ENCODE measurements around the gene ACE2. TPM values are rescaled to one million over a fixed set of nuclear protein-coding genes. Genes with fewer than 3 reads are reported as not detected.

ACE2 gene
- polyA plus RNA-seq, 1 donor (not counting 4 experiments of a cell fraction or from before 2014, with no cell fraction given) = 0.51 TPM

DNA sequence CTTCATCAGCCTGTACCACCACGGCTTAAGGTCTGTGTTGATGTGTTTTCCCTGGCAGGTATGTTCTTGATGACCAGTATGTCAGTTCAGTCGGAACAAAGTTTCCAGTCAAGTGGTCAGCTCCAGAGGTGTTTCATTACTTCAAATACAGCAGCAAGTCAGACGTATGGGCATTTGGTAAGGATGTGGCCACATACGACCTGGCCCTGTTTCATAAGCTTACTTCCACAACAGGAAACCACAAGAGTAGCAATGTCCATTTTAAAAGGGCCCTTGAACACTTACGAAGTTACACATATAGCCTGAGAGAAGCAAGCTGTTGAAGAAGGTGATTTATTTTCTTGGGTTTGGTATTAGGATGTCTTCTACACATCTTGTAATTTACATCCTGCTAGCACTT is 54.0 kb downstream of the ACE2 start:
- H3K4me2 ChIP-seq (ENCODE audit: control insufficient read depth, extremely low read depth, insufficient read depth, low read depth, low read length) = no peak overlapping the region
- H3K9ac ChIP-seq (ENCODE audit: control insufficient read depth, extremely low read depth, insufficient read depth, low read length) = no peak overlapping the region
- no peaks in the 10 kb centered on the region for H3K79me2 ChIP-seq (ENCODE audit: control insufficient read depth, insufficient read depth, low read length)
- H2AFZ ChIP-seq (ENCODE audit: control insufficient read depth, low read length) = no peak overlapping the region
- DNase-seq (ENCODE audit: low read depth, low spot score) (no peak), FAIRE-seq (no peak)
- H3K27ac ChIP-seq (ENCODE audit: control insufficient read depth, insufficient read depth, low read length) = no peak overlapping the region
- H3K9me3 ChIP-seq (ENCODE audit: control insufficient read depth, low read depth, low read length) = no peaks in the 10 kb centered on the region
- no peak overlapping the region for H3K4me3 ChIP-seq (ENCODE audit: control insufficient read depth in 2 of 3, extremely low read depth in 1 of 3, insufficient read depth in 2 of 3, low read depth in 1 of 3, low read length in 3 of 3)
- no peaks in the 10 kb centered on the region for H3K4me1 ChIP-seq (ENCODE audit: control insufficient read depth, extremely low read depth, insufficient read depth, low read length)
- peaks cover 7% of the 10 kb centered on the region for H3K27me3 ChIP-seq (ENCODE audit: control insufficient read depth, extremely low read depth, insufficient read depth, low read length)
- H3K36me3 ChIP-seq (ENCODE audit: control insufficient read depth in 2 of 2, extremely low read depth in 1 of 2, insufficient read depth in 2 of 2, low read length in 2 of 2) = no peaks in the 10 kb centered on the region
- dilution Hi-C loops (cut with MboI; ENCODE audit: extremely low pct_ligation_motif_present, low sequenced_read_pairs) = no loop called here
- no peaks in the 10 kb centered on the region for H4K20me1 ChIP-seq (ENCODE audit: control insufficient read depth, extremely low read depth, insufficient read depth, low read length)
- H3K9me1 ChIP-seq (ENCODE audit: control insufficient read depth, extremely low read depth, insufficient read depth, low read length) = no peaks in the 10 kb centered on the region
- TF ChIP-seq, protein P1, sequence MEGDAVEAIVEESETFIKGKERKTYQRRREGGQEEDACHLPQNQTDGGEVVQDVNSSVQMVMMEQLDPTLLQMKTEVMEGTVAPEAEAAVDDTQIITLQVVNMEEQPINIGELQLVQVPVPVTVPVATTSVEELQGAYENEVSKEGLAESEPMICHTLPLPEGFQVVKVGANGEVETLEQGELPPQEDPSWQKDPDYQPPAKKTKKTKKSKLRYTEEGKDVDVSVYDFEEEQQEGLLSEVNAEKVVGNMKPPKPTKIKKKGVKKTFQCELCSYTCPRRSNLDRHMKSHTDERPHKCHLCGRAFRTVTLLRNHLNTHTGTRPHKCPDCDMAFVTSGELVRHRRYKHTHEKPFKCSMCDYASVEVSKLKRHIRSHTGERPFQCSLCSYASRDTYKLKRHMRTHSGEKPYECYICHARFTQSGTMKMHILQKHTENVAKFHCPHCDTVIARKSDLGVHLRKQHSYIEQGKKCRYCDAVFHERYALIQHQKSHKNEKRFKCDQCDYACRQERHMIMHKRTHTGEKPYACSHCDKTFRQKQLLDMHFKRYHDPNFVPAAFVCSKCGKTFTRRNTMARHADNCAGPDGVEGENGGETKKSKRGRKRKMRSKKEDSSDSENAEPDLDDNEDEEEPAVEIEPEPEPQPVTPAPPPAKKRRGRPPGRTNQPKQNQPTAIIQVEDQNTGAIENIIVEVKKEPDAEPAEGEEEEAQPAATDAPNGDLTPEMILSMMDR (optimal IDR thresholded peaks at IDR 0.05 in 1 of 3, IDR thresholded peaks at IDR 0.05 in 1 of 3, conservative IDR thresholded peaks at IDR 0.05 in 1 of 3; ENCODE audit: extremely low read depth in 1 of 3, insufficient read depth in 2 of 3, low read length in 3 of 3) = no peak
- TF ChIP-seq EZH2 (IDR thresholded peaks at IDR 0.05; ENCODE audit: low read length) = no peak

DNA sequence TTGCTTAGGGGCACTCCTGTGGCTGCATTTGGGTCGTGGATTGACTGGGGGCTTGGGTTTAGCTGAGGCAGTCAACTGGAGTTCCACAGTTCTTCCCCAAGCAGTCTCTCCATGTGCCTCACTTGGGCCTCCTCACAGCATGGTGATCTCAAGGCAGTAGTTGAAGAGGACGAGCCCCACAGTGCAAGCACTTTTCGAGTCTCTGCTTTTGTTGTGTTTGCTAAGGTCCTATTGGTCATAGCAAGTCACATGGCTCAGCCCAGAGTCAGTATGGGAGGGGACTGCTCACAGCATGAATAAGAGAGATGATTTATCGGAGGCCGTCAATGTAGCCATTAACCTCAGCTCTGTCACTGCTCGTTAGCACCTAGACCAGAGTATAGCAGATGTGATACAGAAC is 70.4 kb downstream of the ACE2 start:
- dilution Hi-C loops (cut with MboI; ENCODE audit: extremely low pct_ligation_motif_present, low sequenced_read_pairs) = no loop called here
- no peaks in the 10 kb centered on the region for H3K9me1 ChIP-seq (ENCODE audit: control insufficient read depth, extremely low read depth, insufficient read depth, low read length)
- no peak for FAIRE-seq

More for the DNA sequence above, 70.4 kb downstream of the ACE2 start:
- no peak overlapping the region for H3K4me2 ChIP-seq (ENCODE audit: control insufficient read depth, extremely low read depth, insufficient read depth, low read depth, low read length)
- no peaks in the 10 kb centered on the region for H3K36me3 ChIP-seq (ENCODE audit: control insufficient read depth in 2 of 2, extremely low read depth in 1 of 2, insufficient read depth in 2 of 2, low read length in 2 of 2)
- H3K4me3 ChIP-seq (ENCODE audit: control insufficient read depth in 2 of 3, extremely low read depth in 1 of 3, insufficient read depth in 2 of 3, low read depth in 1 of 3, low read length in 3 of 3) = no peak overlapping the region
- H3K4me1 ChIP-seq (ENCODE audit: control insufficient read depth, extremely low read depth, insufficient read depth, low read length) = peaks cover 5% of the 10 kb centered on the region
- H3K27me3 ChIP-seq (ENCODE audit: control insufficient read depth, extremely low read depth, insufficient read depth, low read length) = no peaks in the 10 kb centered on the region
- TF ChIP-seq, protein P1 (optimal IDR thresholded peaks at IDR 0.05 in 1 of 3, IDR thresholded peaks at IDR 0.05 in 1 of 3, conservative IDR thresholded peaks at IDR 0.05 in 1 of 3; ENCODE audit: extremely low read depth in 1 of 3, insufficient read depth in 2 of 3, low read length in 3 of 3) = no peak
- H3K9me3 ChIP-seq (ENCODE audit: control insufficient read depth, low read depth, low read length) = no peaks in the 10 kb centered on the region
- H3K27ac ChIP-seq (ENCODE audit: control insufficient read depth, insufficient read depth, low read length) = no peak overlapping the region
- no peak for DNase-seq (ENCODE audit: low read depth, low spot score)
- H2AFZ ChIP-seq (ENCODE audit: control insufficient read depth, low read length) = no peak overlapping the region
- no peaks in the 10 kb centered on the region for H4K20me1 ChIP-seq (ENCODE audit: control insufficient read depth, extremely low read depth, insufficient read depth, low read length)
- H3K79me2 ChIP-seq (ENCODE audit: control insufficient read depth, insufficient read depth, low read length) = no peaks in the 10 kb centered on the region
- H3K9ac ChIP-seq (ENCODE audit: control insufficient read depth, extremely low read depth, insufficient read depth, low read length) = no peak overlapping the region
